GM19351 (cell line): ENCODE results near the gene METTL23.

Experiments
- ATAC-seq: cut with Tn5 transposase; IDR thresholded peaks from one replicate; pipeline ENCODE4 v1.9.1; 2021; ENCODE audit warnings: mild to moderate bottlenecking, moderate library complexity; ENCODE audit not compliant: unreplicated experiment

The METTL23 gene

GRCh38 chr17:76752006-76752405 lies 25.4 kb downstream of the METTL23 start:
- ATAC-seq, result no peak

DNA sequence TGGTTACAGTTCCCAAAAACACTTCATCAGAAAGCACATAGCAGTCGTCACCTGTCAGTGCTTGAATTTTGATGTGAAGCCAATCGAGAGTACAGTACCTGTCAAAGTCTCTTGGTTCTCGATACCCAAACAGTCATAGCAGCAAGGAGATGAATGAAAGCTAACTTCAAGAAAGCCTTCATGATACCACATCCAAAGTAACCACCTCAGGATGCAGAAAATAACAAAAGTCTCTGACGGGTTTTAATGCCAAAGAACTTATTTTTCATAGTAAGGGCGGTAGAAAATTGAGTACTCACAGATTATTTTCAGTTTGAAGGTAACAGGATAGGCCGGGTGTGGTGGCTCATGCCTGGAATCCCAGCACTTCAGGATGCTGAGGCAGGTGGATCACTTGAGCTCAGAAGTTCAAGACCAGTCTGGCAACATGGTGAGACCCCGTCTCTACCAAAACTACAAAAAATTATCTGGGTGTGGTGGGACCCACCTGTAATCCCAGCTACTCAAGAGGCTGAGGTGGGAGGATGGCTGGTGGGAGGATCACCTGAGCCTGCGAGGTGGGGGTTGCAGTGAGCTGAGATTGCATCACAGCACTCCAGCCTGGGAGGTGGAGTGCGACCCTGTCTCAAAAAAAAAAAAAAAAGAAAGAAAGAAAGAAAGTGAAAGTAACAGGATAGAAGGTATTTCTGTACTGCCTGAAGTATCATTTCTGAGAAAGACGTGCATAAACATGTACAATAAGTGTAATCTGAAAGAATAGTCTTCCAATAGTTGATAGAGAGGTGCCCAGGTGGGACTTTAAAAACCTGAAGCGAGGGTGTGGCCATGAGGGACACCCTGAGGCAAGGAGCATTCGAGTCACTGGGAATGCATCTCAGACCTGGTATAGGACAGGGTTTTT lies 26.7 kb downstream of the METTL23 start:
- no peak for ATAC-seq

DNA sequence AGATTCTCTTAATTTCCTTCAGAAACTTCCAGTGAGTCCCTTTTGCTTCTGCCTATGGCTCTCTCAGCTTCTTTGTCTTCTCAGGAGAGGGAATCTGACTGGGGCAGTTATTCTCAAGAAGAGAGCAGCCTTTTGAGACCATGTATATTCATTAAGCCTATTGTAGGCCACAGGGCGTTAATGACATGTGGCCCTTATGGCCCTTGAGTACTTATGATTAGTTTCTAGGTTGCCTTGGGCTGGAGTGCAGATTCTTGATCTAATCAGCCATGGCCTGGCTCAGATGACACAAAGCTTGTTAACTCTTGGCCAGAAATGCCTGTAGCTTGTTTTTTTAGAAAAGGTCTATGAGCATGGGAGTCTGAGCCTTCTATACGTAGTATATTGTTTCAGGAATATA lies 28.6 kb downstream of the METTL23 start:
- no peak for ATAC-seq

DNA sequence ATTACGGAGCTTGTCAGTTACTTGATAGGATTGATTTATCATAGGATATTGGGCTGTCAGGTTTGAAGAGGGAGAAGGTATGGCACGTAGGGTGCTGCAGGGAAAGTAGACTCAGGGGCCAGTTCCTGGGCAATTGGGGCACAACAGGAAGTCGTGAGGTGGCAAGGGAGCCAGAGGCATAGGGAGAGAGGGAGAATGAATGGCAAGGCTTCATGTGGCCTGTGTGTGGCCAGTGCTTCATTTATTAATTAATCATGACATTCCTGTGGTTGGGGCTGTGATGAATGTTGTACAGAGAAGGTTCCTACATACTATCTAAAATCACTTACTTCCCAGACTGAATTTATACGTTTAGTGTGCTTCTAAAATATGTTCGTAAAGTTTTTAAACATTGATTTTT lies 30.6 kb downstream of the METTL23 start:
- no peak for ATAC-seq

DNA sequence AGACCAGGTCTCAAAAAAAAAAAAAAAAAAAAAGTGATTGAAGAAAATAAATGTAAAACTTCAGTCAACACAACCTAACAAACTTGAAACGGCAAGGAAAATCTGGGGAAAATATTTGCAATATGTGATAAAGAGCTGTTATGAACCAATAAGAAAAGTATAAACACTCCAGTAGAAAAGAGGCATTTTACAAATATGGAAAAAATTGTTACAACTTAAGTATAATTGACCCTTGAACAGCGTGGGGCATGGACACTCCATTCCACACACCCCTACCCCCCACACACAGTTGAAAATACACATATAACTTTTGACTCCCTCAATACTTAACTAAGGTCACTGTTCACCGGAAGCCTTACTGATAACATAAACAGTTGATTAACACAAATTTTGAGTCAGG lies 31.9 kb downstream of the METTL23 start:
- ATAC-seq, result no peak

DNA sequence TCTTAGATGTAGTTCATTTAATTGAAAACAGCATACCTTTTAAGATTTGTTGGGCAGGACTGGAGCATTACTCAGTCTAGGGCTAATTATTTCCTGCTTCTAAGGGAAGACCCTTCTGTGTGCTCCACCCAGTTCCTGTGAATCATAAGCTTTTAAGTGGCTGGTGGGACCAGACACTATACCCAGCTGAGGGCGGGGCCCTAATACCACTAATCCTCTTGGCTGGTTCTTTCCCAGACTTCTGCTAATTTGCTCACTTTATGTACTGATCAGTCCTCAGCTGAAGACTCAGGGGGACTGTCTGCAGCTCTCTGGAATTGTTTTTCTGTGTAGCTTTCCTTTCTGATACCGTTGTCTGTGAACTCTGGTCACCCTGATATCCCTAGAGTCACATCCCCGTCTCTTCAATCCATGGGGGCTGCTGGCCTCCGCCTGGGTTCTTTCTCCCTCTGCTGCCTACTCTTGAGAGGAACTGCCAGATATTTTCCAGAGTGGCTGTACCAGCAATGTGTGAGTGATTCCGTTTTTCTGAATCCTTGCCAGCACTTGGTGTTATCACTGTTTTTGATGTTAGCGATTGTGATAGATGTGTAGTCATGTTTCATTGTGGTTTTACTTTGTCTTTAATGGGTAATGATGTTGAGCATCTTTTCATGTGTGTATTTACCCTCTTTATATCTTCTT lies 46.3 kb downstream of the METTL23 start:
- ATAC-seq, result no peak

DNA sequence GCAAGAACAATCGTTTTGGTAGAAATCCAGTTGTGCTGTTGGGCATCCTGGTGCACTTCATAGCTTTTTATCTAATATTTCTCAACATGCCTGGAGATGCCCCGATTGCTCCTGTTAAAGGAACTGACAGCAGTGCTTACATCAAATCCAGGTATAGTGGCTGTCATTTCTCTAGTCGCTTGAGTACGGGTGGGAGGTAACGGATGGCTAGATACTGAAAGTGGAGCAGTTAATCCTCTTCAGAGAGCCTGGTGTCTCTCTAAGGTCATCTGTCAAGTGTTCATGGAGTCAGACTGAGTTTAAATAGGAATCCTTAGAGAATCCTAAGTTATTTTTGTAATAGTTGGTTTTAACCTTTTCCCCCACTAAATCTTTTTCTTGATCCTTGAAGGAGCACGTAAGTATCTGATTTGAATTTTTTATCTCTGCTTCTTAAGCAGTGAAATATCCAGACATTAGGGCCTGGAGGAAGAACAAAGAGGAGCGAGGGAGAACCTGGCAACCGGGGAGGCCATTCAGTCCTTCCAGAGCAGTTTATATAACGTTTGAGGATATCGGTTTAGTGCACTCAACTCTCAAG lies 48.5 kb downstream of the METTL23 start:
- no peak for ATAC-seq

DNA sequence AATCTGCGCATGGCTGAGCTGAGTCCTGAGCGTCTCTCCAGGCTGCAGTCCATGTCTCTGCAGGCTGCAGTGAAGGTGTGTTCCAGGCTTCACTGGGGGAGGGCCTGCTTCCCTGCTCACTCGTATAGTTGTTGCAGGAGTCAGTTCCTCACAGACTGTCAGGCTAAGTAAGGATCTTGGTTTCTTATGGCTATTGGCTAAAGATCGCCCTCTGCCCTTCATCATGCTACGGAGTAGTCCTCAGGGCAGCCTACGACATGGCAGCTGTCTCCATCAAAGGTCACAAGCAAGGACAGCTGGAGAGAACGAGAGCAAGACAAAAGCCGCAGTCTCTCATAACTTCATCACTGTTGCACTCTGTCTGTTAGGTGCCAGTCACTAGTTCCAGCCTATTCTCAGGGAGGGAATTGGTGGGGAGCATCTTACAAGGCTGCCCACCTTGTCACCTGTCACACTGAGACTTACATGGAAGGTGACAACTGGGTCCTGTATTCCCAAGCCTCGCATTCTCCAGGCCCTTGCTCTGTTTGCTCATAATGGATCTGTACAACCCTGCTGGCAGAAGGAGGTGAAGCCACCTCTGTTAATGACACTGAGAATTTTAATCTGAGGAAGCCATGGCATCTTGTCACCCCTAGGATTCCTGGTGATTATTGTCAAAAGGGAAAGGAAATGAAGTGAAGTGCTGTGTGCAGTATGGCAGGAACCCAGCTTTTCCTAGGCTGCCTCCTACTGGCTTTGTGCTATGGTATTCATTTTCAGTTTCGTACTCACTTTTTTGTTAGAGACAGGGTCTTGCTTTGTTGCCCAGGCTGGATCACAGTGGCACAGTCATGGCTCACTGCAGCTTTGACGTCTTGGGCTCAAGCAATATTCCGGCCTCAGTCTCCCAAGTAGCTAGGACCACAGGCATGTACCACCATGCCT lies 54.7 kb downstream of the METTL23 start:
- no peak for ATAC-seq

DNA sequence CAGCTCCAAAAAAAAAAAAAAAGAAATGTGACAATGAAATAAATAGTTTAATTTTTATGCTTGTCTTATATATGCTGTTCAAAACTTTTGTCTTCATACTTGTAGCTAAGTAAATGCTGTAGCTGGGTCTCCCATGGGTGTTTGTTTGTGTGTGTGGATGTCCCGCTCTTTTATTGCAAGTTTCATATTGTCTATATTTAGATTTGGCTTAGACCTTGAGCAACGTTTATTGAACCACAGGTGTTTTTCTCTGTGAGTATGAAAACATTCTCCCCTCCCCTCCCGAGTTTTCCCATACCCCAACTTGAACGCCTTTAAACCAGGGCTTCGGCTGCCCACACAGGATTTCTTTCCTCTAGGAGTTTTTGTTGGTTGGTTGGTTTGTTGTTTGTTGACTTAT lies 56.5 kb downstream of the METTL23 start:
- ATAC-seq, result no peak
